Sigmoid colon (tissue), 7 donors: Measurements from ENCODE around the gene FMNL2. TPM values are rescaled to one million over a fixed set of nuclear protein-coding genes. Genes with fewer than 3 reads are reported as not detected.

ENCODE experiments used
- DNase-seq: peaks from one replicate; pipeline ENCODE4 v3.0.0-alpha.2; 2019
- H3K27ac ChIP-seq, 4 donors: fragments of 200-600 bp; sonication (generic); one replicate each; pipeline ENCODE4 v1.5.1; 2016 to 2019; ENCODE audit warnings: mild to moderate bottlenecking in 1 of 4
- H3K27me3 ChIP-seq, 3 donors: fragments of 200-600 bp; sonication (generic); one replicate each; pipeline ENCODE4 v1.5.1; 2019; ENCODE audit warnings: mild to moderate bottlenecking in 1 of 3
- H3K36me3 ChIP-seq, 4 donors: fragments of 200-600 bp; sonication (generic); one replicate each; pipeline ENCODE4 v1.5.1; 2016 to 2019
- H3K4me1 ChIP-seq, 4 donors: fragments of 200-600 bp; sonication (generic); one replicate each; pipeline ENCODE4 v1.5.1; 2017 to 2019
- H3K4me3 ChIP-seq, 4 donors: fragments of 200-600 bp; sonication (generic); one replicate each; pipeline ENCODE4 v1.5.1; 2017 to 2019; ENCODE audit warnings: mild to moderate bottlenecking in 2 of 4, moderate library complexity in 1 of 4
- H3K9me3 ChIP-seq, 4 donors: fragments of 200-600 bp in 3 of 4; sonication (generic) in 3 of 4; one replicate each; pipeline versions ENCODE4 v1.5.1 to v1.6.1; 2013 to 2019
- CTCF ChIP-seq, 4 experiments: fragments of 450-650 bp in 3 of 4; fragments of 200-600 bp in 1 of 4; IDR thresholded peaks; one replicate each; pipeline ENCODE4 v1.5.1; 2016 to 2019; ENCODE audit warnings: antibody characterized with exemption in 4 of 4, mild to moderate bottlenecking in 3 of 4, moderate library complexity in 2 of 4
- EP300 ChIP-seq, 4 donors: sonication (generic); formaldehyde crosslinking; IDR thresholded peaks; one replicate each; pipeline ENCODE4 v1.6.1; 2017; ENCODE audit warnings: antibody characterized with exemption in 4 of 4
- POLR2A ChIP-seq, 2 donors: fragments of 450-650 bp; IDR thresholded peaks; one replicate each; pipeline ENCODE4 v1.6.1; 2016; ENCODE audit warnings: antibody characterized with exemption in 2 of 2, mild to moderate bottlenecking in 2 of 2, moderate library complexity in 2 of 2
- POLR2AphosphoS5 ChIP-seq, 4 donors: sonication (generic); formaldehyde crosslinking; IDR thresholded peaks; one replicate each; pipeline ENCODE4 v1.6.1; 2017; ENCODE audit warnings: antibody characterized with exemption in 4 of 4
- WGBS, 2 donors: extraction: QIAGEN DNeasy Blood & Tissue Kit; methylation state at CpG; one replicate each; pipeline ENCODE4 v1.1.7; 2013; 5-methylcytosine and 5-hydroxymethylcytosine counted together
- intact Hi-C: fragments of 100-400 bp; cut with DNase I; formaldehyde crosslinking; loops from one replicate; pipeline ENCODE4 v1.15.1; 2023
- polyA plus RNA-seq, 3 donors: library from polyadenylated mRNA; stranded (reverse); fragments of 200-250 nt; gene quantifications; one replicate each; pipeline ENCODE4 v1.2.3, GENCODE V29; 2013
- total RNA-seq, 4 donors: library from RNA; depleted of rRNA; stranded (reverse); fragments of >200 nt; gene quantifications; one replicate each; pipeline ENCODE4 v1.1.0, GENCODE V29; 2016
- donor health status: healthy with polysubstance abuse.
- donor health status: Bipolar disorder and iron deficiency.
- donor health status: healthy.

FMNL2 gene
- total and polyA plus RNA-seq, 7 donors, result 9.4 to 30.5 (median 17.8) TPM

DNA sequence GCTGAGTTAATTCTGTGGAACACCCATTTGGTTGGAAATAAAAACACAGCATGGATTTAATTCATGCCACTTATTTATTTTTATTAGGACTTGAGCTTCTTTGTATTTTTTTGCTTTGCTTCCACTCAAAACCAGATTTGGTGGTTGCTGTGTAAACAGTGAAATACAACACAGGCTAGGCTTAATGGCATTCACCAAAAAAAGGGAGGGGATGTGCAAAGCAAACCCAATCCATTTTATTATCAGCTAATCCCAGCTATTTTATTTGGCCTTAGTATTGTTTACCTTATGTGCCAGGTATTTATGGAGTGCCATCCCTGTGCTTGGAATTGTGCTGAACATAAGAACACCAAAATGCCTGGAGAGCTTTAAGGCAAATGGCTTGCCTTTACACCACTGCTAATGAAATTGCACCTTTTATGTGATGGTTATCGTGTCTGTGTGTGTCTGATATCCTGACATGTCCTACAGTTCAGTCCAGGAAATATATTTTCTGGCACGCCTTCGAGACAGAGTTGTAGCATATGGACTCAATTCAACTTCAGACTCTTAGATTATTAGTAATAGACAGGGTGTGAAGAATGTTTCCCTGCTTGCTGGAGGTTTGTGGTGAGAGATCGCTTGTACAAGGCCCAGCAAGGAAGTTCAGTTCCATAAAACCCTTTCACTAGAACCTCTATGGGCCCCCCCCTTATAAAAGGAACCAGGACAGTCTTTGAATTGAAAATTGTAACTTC lies 282.6 kb downstream of the FMNL2 start:
- Histone ChIP-seq H3K36me3 (peaks cover 0 to 27% (median 4%) of the 10 kb centered on the region in 4 donors), H3K27ac (no peak overlapping the region), H3K9me3 (no peaks in the 10 kb centered on the region), H3K4me3 (no peak overlapping the region), H3K27me3 (no peaks in the 10 kb centered on the region), H3K4me1 (peaks cover 0 to 14% (median 6%) of the 10 kb centered on the region in 4 donors)
- no peak for DNase-seq
- 87 to 92% methylated on average over 4 of the region's 4 CpGs for WGBS, 2 donors
- intact Hi-C loops, result no loop called here
- TF ChIP-seq EP300 (IDR thresholded peaks at IDR 0.05) (no peak), CTCF (IDR thresholded peaks at IDR 0.05) (no peak), POLR2A (IDR thresholded peaks at IDR 0.05) (no peak), POLR2AphosphoS5 (IDR thresholded peaks at IDR 0.05) (no peak)

DNA sequence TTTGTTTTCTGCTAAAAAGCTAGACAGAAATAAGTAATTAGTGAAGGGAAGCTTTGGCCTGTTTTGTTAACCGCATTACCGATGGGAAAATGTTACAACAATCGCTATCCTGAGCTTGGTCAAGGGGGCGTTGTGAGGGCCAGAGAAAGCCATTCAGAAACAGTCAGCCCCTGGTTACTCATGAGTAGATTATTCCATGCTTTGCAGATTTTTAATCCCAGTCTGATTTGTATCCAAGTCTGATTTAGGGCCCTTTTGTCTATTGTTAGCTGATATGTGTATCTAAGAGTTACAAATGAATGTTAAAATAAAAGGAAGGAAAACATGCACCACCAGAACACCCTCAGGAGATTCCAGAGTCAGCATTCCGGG lies 283.2 kb downstream of the FMNL2 start:
- peaks cover 0 to 12% (median 5%) of the 10 kb centered on the region in 4 donors for H3K4me1 ChIP-seq
- no peaks in the 10 kb centered on the region for H3K27me3 ChIP-seq
- H3K4me3 ChIP-seq, result no peak overlapping the region
- no peaks in the 10 kb centered on the region for H3K9me3 ChIP-seq
- WGBS, 2 donors, result 92% methylated on average over 5 of the region's 5 CpGs
- no peak for TF ChIP-seq POLR2AphosphoS5 (IDR thresholded peaks at IDR 0.05)
- TF ChIP-seq EP300 (IDR thresholded peaks at IDR 0.05), result no peak
- no peak for TF ChIP-seq POLR2A (IDR thresholded peaks at IDR 0.05)
- no peak for TF ChIP-seq CTCF (IDR thresholded peaks at IDR 0.05)
- H3K27ac ChIP-seq, result no peak overlapping the region
- no peak for DNase-seq
- intact Hi-C loops, result no loop called here
- H3K36me3 ChIP-seq, result peaks cover 0 to 27% (median 4%) of the 10 kb centered on the region in 4 donors

GRCh38 chr2:152620208-152620607 lies 285.2 kb downstream of the FMNL2 start:
- Histone ChIP-seq H3K9me3 (no peaks in the 10 kb centered on the region), H3K27ac (peak overlapping the region; percentile 11 to 81 (median 68)), H3K27me3 (no peaks in the 10 kb centered on the region), H3K36me3 (peaks cover 0 to 25% (median 2%) of the 10 kb centered on the region in 4 donors), H3K4me1 (peaks cover 0 to 12% (median 5%) of the 10 kb centered on the region in 4 donors), H3K4me3 (peak overlapping the region in 2 of 4 donors; percentile 16 to 17)
- TF ChIP-seq POLR2AphosphoS5 (IDR thresholded peaks at IDR 0.05), result peak; percentile 50 to 82 (median 74)
- peak in 3 of 4 donors; percentile 11 to 65 (median 47) for TF ChIP-seq EP300 (IDR thresholded peaks at IDR 0.05)
- no peak for TF ChIP-seq POLR2A (IDR thresholded peaks at IDR 0.05)
- TF ChIP-seq CTCF (IDR thresholded peaks at IDR 0.05), result no peak
- peak; percentile 75 for DNase-seq
- intact Hi-C loops, result loop anchor here (5.0 kb wide), 1 partner anchor 283 kb away; the partner anchor contains the start of gene FMNL2
- 87 to 93% methylated on average over 7 of the region's 7 CpGs for WGBS, 2 donors

GRCh38 chr2:152620985-152621384 lies 286.0 kb downstream of the FMNL2 start:
- intact Hi-C loops, result loop anchor here (5.0 kb wide), 1 partner anchor 284 kb away; the partner anchor contains the start of gene FMNL2
- H3K4me1 ChIP-seq, result peaks cover 0 to 12% (median 5%) of the 10 kb centered on the region in 4 donors
- no peak for TF ChIP-seq EP300 (IDR thresholded peaks at IDR 0.05)
- DNase-seq, result no peak
- no peaks in the 10 kb centered on the region for H3K27me3 ChIP-seq
- no peak overlapping the region for H3K4me3 ChIP-seq
- H3K36me3 ChIP-seq, result peaks cover 0 to 18% (median 2%) of the 10 kb centered on the region in 4 donors
- no peaks in the 10 kb centered on the region for H3K9me3 ChIP-seq
- 91% methylated on average over 9 of the region's 9 CpGs for WGBS, 2 donors
- H3K27ac ChIP-seq, result peak overlapping the region in 3 of 4 donors; percentile 61 to 81 (median 76)

- 84 to 98% methylated on average over 3 of the region's 3 CpGs for WGBS, 2 donors
- no peaks in the 10 kb centered on the region for H3K9me3 ChIP-seq
- DNase-seq, result no peak
- H3K4me3 ChIP-seq, result no peak overlapping the region
- no peaks in the 10 kb centered on the region for H3K27me3 ChIP-seq
- peaks cover 0 to 10% (median 2%) of the 10 kb centered on the region in 4 donors for H3K36me3 ChIP-seq
- peaks cover 0 to 17% (median 9%) of the 10 kb centered on the region in 4 donors for H3K4me1 ChIP-seq
- intact Hi-C loops, result loop anchor here (5.0 kb wide), 1 partner anchor 285 kb away; the partner anchor contains the start of gene FMNL2
- no peak overlapping the region for H3K27ac ChIP-seq
- TF ChIP-seq POLR2A (IDR thresholded peaks at IDR 0.05) (no peak), CTCF (IDR thresholded peaks at IDR 0.05) (no peak), POLR2AphosphoS5 (IDR thresholded peaks at IDR 0.05) (no peak), EP300 (IDR thresholded peaks at IDR 0.05) (no peak)
These were observed 287.2 kb downstream of the FMNL2 start for GRCh38 chr2:152622219-152622618.
